HG03139 (cell line): Measurements from ENCODE around the gene ITIH4.

Experiments
- ATAC-seq: cut with Tn5 transposase; IDR thresholded peaks from one replicate; pipeline ENCODE4 v1.9.1; 2021; ENCODE audit not compliant: unreplicated experiment

Gene ITIH4

GRCh38 chr3:52830535-52831258, at the start of gene ITIH4:
ITIH4 (minus strand) TSS chr3:52830672; CDS start chr3:52830642, 30 bp downstream.
- ATAC-seq = no peak

GRCh38 chr3:52880047-52880446, 49.6 kb upstream of the ITIH4 start:
- ATAC-seq = no peak

GRCh38 chr3:52879581-52879980, 49.1 kb upstream of the ITIH4 start:
- ATAC-seq = no peak

- ATAC-seq = no peak
Measured at GRCh38 chr3:52879090-52879489, 48.6 kb upstream of the ITIH4 start.

GRCh38 chr3:52877085-52877484, 46.6 kb upstream of the ITIH4 start:
- no peak for ATAC-seq

- no peak for ATAC-seq
Measured at GRCh38 chr3:52874864-52875587, 44.6 kb upstream of the ITIH4 start.

- ATAC-seq = no peak
Measured at GRCh38 chr3:52874160-52874701, 43.8 kb upstream of the ITIH4 start.

- ATAC-seq = no peak
Measured at GRCh38 chr3:52873433-52874159, 43.1 kb upstream of the ITIH4 start.

GRCh38 chr3:52872245-52872644, 41.8 kb upstream of the ITIH4 start:
- ATAC-seq = no peak

GRCh38 chr3:52871761-52872160, 41.3 kb upstream of the ITIH4 start:
- no peak for ATAC-seq

- no peak for ATAC-seq
Measured at GRCh38 chr3:52870471-52870870, 40.0 kb upstream of the ITIH4 start.

- ATAC-seq = no peak
Measured at GRCh38 chr3:52866427-52866826, 36.0 kb upstream of the ITIH4 start.

GRCh38 chr3:52865994-52866393, 35.5 kb upstream of the ITIH4 start:
- ATAC-seq = no peak

- no peak for ATAC-seq
Measured at GRCh38 chr3:52860424-52860768, 29.9 kb upstream of the ITIH4 start.

GRCh38 chr3:52859686-52860423, 29.4 kb upstream of the ITIH4 start:
- ATAC-seq = no peak

GRCh38 chr3:52857864-52858263, 27.4 kb upstream of the ITIH4 start:
- ATAC-seq = no peak

GRCh38 chr3:52857133-52857532, 26.7 kb upstream of the ITIH4 start:
- ATAC-seq = no peak

GRCh38 chr3:52856666-52857065, 26.2 kb upstream of the ITIH4 start:
- no peak for ATAC-seq

- no peak for ATAC-seq
Measured at GRCh38 chr3:52854013-52854412, 23.5 kb upstream of the ITIH4 start.

- no peak for ATAC-seq
Measured at GRCh38 chr3:52852419-52852818, 21.9 kb upstream of the ITIH4 start.

- ATAC-seq = no peak
Measured at GRCh38 chr3:52851348-52851747, 20.9 kb upstream of the ITIH4 start.
